Measurements from ENCODE around the gene CASP6. TPM values are rescaled to one million over a fixed set of nuclear protein-coding genes. Genes with fewer than 3 reads are reported as not detected.
"Not testable (repeated sequence)": the region's sequence is repeated elsewhere in the genome, so short reads cannot be mapped to it uniquely, and the experiment has no call there.

The CASP6 gene
- total RNA-seq, 1 donor from 2014 or later = 41.9 TPM

GRCh38 chr4:109690690-109691410, 12.4 kb downstream of the CASP6 start:
- DNase-seq (ENCODE audit: extremely low spot score, unreplicated experiment) = no peak
- H3K27me3 Mint-ChIP-seq = no peaks in the 10 kb centered on the region
- TF ChIP-seq CTCF (conservative IDR thresholded peaks at IDR 0.05) = no peak
- peaks cover 45% of the 10 kb centered on the region for H3K36me3 Mint-ChIP-seq
- H3K4me3 Mint-ChIP-seq = no peak overlapping the region
- H3K4me1 Mint-ChIP-seq (ENCODE audit: unreplicated experiment) = no peaks in the 10 kb centered on the region
- H3K9me3 Mint-ChIP-seq = no peaks in the 10 kb centered on the region
- no peak overlapping the region for H3K27ac Mint-ChIP-seq

DNA sequence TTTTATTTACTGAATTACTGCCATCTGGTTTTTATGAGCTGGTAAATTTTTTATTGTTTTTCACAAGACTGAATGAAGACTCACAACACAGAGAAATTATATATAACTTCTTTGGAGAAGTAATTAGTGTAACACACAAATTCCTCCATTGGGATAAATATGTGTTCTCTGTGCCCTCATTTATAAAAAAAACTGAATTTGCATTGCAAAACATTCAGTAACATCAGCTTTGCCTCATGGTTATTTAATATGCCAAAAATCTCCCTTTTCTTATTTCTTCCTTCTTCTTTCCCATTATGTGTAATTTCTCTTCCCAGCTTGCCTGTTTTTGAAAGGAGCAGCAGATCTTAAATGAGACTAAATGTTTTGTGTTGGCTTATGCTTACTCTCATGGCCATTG, 18.5 kb downstream of the CASP6 start:
- no peak overlapping the region for H3K27ac Mint-ChIP-seq
- no peaks in the 10 kb centered on the region for H3K9me3 Mint-ChIP-seq
- TF ChIP-seq CTCF (conservative IDR thresholded peaks at IDR 0.05) = no peak
- H3K4me3 Mint-ChIP-seq = no peak overlapping the region
- peaks cover 33% of the 10 kb centered on the region for H3K36me3 Mint-ChIP-seq
- DNase-seq (ENCODE audit: extremely low spot score, unreplicated experiment) = no peak
- no peaks in the 10 kb centered on the region for H3K27me3 Mint-ChIP-seq
- H3K4me1 Mint-ChIP-seq (ENCODE audit: unreplicated experiment) = no peaks in the 10 kb centered on the region

DNA sequence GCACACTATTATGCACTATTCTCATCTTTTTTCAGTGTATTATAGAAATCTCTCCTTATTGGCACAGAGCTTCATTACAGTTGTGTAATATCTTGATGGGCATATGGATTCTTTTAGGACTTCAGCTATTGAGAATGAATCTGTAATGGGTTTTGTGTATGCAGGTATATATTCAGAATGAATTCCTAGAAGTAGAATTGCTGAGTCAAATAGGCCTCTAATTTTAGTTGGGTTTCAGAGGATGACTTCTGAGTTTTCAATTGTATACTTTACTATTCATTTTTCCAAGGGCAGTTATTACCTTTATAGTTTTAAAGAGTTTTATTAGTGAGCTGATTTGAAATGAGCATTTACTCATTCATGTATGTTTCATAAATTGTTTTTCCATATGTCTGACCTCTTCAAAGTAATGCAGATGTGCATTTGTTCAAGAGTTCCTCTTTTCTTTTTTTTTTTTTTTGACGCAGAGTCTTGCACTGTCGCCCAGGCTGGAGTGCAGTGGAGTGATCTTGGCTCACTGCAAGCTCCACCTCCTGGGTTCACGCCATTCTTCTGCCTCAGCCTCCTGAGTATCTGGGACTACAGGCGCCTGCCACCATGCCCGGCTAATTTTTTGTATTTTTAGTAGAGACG, 19.5 kb downstream of the CASP6 start:
- no peak for DNase-seq (ENCODE audit: extremely low spot score, unreplicated experiment)
- Mint-ChIP-seq H3K9me3 (no peaks in the 10 kb centered on the region), H3K27ac (no peak overlapping the region), H3K4me3 (no peak overlapping the region), H3K36me3 (peaks cover 28% of the 10 kb centered on the region), H3K27me3 (no peaks in the 10 kb centered on the region), H3K4me1 (ENCODE audit: unreplicated experiment) (no peaks in the 10 kb centered on the region)
- no peak for TF ChIP-seq CTCF (conservative IDR thresholded peaks at IDR 0.05)

GRCh38 chr4:109682875-109683274, 20.4 kb downstream of the CASP6 start:
- no peak overlapping the region for H3K4me3 Mint-ChIP-seq
- H3K9me3 Mint-ChIP-seq = no peaks in the 10 kb centered on the region
- no peak overlapping the region for H3K27ac Mint-ChIP-seq
- H3K36me3 Mint-ChIP-seq = peaks cover 24% of the 10 kb centered on the region
- no peaks in the 10 kb centered on the region for H3K27me3 Mint-ChIP-seq
- H3K4me1 Mint-ChIP-seq (ENCODE audit: unreplicated experiment) = no peaks in the 10 kb centered on the region
- no peak for TF ChIP-seq CTCF (conservative IDR thresholded peaks at IDR 0.05)
- no peak for DNase-seq (ENCODE audit: extremely low spot score, unreplicated experiment)

GRCh38 chr4:109678925-109679324, 24.3 kb downstream of the CASP6 start:
- H3K9me3 Mint-ChIP-seq; H3K27me3 Mint-ChIP-seq; H3K4me3 Mint-ChIP-seq; DNase-seq (ENCODE audit: extremely low spot score, unreplicated experiment); H3K27ac Mint-ChIP-seq; H3K4me1 Mint-ChIP-seq (ENCODE audit: unreplicated experiment): not testable (repeated sequence)
- H3K36me3 Mint-ChIP-seq = peaks cover 12% of the 10 kb centered on the region

DNA sequence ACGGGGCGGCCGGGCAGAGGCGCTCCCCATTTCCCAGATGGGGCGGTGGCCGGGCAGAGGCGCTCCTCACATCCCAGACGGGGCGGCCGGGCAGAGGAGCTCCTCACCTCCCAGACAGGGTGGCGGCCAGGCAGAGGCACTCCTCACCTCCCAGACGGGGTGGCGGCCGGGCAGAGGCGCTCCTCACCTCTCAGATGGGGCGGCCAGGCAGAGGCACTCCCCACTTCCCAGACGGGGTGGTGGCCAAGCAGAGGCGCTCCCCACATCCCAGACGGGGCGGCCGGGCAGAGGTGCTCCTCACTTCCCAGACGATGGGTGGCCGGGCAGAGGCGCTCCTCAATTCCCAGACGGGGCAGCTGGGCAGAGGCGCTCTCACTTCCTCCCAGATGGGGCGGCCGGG, 24.8 kb downstream of the CASP6 start:
- H3K4me3 Mint-ChIP-seq; H3K27me3 Mint-ChIP-seq; H3K4me1 Mint-ChIP-seq (ENCODE audit: unreplicated experiment); H3K36me3 Mint-ChIP-seq; H3K27ac Mint-ChIP-seq; DNase-seq (ENCODE audit: extremely low spot score, unreplicated experiment); H3K9me3 Mint-ChIP-seq: not testable (repeated sequence)
